HG03108 (cell line): ENCODE measurements around the gene STK39.

ENCODE experiments used
- ATAC-seq: cut with Tn5 transposase; IDR thresholded peaks from one replicate; pipeline ENCODE4 v1.9.1; 2021; ENCODE audit warnings: moderate library complexity; ENCODE audit not compliant: unreplicated experiment

Gene STK39

GRCh38 chr2:167940734-167941507, 306.5 kb downstream of the STK39 start:
- no peak for ATAC-seq

GRCh38 chr2:167940346-167940725, 307.1 kb downstream of the STK39 start:
- no peak for ATAC-seq

GRCh38 chr2:167939514-167940345, 307.7 kb downstream of the STK39 start:
- ATAC-seq, result no peak

- no peak for ATAC-seq
These were observed 310.0 kb downstream of the STK39 start for GRCh38 chr2:167937403-167937802.

GRCh38 chr2:167935803-167936110, 311.6 kb downstream of the STK39 start:
- no peak for ATAC-seq

GRCh38 chr2:167933097-167933814, 314.1 kb downstream of the STK39 start:
- ATAC-seq, result no peak

- ATAC-seq, result no peak
These were observed 315.2 kb downstream of the STK39 start for GRCh38 chr2:167932123-167932693.

- no peak for ATAC-seq
These were observed 317.9 kb downstream of the STK39 start for GRCh38 chr2:167929484-167929883.

- no peak for ATAC-seq
These were observed 319.0 kb downstream of the STK39 start for GRCh38 chr2:167928434-167928833.

GRCh38 chr2:167925758-167926157, 321.6 kb downstream of the STK39 start:
- ATAC-seq, result no peak

GRCh38 chr2:167924556-167924955, 322.8 kb downstream of the STK39 start:
- no peak for ATAC-seq

- no peak for ATAC-seq
These were observed 330.6 kb downstream of the STK39 start for GRCh38 chr2:167916756-167917155.

- ATAC-seq, result no peak
These were observed 332.4 kb downstream of the STK39 start for GRCh38 chr2:167914969-167915368.

- no peak for ATAC-seq
These were observed 338.6 kb downstream of the STK39 start for GRCh38 chr2:167908786-167909185.

GRCh38 chr2:167905668-167906067, 341.7 kb downstream of the STK39 start:
- ATAC-seq, result no peak
